DMS53 (cell line): ENCODE results near the gene KCNH8.
"Not testable (repeated sequence)": the region's sequence is repeated elsewhere in the genome, so short reads cannot be mapped to it uniquely, and the experiment has no call there.

ENCODE experiments used
- DNase-seq: peaks from one replicate; lab custom pipeline; 2025; lab: John Stamatoyannopoulos, UW

Gene KCNH8

DNA sequence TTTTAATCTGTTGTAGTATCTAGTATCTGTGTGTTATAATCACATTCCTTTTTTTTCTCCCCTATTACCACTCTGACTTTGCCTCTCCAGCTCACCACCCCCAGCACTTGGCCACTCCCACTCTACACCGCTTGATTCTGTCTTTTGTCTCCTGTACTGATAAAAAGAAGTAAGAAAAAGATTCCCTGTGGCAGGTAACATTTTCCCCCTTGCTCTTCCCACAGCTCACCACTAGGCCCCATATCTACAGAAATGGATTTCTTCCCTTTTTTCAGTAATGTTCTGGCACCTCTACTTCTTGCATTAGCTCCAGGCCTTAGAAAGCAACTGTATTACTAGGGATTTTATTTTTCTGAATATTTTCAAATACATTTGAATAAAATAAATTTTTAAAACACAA lies 25.6 kb downstream of the KCNH8 start:
- no peak for DNase-seq

DNA sequence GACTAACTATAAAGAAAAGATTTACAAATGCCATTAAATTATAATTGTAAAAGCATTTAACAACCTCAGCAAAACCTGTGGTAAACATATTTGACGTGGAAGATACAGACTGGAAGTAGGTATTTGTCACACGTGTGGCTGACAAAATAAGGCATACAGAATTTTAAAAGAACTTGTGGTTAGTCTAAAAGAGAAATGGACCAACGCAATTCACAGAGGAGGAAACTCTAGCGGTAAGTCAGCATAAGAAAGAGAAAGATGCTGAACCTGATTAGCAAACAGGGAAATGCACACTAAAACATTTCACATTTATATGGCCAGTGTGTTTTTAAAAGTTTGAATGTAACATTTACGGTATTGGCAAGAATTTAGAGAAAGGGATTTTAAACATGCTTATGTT lies 35.3 kb downstream of the KCNH8 start:
- no peak for DNase-seq

DNA sequence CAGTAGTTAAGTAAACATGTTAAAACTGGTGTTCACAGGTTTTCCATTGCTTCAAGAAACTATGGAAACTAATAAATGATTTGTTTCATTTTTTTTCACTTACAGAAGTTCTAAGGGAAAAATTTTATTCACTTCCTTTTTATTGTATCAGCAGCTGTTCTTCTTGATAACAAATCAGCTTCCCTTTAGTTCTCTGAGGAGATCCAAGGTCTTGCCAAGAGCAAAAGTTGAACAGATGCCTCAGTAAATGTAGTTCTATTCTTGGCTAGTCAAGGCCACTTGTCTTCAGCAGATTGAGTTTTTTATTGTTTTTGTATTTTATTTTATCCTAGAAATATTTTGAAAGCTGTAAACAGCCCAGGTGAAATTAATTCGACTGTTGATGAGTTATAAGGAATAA lies 41.8 kb downstream of the KCNH8 start:
- peak; percentile 0 for DNase-seq

DNA sequence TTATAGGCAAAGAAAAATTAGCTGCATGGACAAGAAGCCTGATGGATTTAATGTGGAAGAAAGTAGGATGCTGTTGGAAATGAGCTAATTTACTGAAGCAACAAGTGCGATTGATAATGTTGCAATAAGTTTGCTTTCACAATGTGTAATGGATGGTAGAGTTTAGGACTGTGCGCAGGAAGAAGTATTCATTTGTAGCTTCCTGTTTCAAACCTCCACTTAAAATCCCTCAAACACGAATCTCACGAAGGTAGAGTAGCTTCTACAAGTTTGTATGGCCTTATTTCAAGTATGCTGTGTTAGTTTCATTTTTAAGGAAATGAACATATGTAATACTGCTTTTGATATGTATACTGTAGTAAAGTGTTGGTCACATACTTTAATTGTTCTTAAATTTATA lies 42.3 kb downstream of the KCNH8 start:
- DNase-seq: peak; percentile 8

DNA sequence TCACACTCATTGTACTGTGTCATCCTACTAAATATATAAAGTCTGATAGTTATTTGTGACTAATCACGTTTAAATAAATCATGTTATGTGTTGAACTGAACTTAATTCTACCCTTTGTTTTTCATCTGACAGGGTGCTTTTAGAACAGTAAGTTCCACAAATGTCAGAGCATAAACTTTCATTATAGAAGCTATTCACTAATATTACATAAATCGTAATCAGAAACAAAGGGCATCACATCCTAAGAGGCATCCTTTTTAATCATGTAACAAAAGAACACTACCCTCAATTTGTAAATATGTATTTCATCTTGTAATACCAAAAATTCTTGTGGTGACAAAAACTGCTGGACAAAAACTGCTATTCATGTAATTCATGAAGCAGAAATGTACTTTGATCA lies 50.8 kb downstream of the KCNH8 start:
- no peak for DNase-seq

DNA sequence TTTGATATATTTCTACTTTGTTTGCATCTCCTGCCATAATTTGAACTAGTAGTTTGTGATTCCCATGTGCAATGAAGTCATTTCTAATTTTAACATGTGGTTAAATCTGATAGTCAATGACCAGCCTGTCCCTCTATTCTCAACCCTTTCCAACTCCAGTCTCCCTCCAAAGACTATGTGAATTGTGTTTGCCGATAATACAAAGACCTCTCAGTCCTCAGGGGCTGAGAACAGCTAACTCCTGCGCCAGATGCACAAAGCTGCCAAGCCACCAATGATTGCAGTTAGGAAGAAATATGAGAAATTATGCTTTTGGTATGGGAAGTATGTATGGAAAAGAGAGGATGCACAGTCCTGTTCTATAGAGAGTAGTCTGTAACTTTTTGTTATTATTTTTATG lies 54.0 kb downstream of the KCNH8 start:
- no peak for DNase-seq

DNA sequence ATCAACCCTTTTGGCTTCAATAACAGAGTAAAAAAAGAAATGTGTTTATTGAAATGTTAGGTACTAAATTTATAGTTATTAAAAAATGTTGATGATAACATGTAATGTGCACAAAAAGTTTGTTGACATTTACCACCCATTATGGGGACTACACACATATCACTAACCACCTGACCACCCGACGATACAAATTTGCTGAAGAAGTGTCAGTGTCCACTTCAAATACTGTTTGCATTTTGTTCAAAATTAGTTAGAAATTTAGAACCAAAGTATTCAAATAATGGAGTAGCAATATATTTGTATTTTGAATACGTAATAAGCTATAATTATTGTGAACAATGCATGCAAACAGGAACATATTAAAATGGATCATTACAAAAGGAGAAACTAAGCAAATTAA lies 54.4 kb downstream of the KCNH8 start:
- no peak for DNase-seq

DNA sequence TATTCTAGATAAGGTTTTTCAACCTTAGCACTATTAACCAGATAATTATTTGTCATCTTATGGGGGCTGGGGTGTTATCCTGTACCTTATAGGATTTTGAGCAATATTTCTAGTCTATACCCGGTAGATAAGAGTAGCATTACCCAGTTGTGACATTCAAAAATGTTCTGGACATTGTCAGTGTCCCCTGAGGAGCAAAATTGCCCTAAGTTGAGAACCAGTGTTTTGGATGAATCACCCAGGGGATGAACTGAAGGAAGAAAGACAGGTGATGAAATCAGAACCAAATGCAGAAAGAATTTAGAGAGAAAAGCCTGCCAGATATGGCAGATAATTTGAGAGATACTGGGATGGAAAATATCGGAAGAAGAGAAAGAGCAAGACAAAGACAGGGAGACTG lies 58.2 kb downstream of the KCNH8 start:
- no peak for DNase-seq

DNA sequence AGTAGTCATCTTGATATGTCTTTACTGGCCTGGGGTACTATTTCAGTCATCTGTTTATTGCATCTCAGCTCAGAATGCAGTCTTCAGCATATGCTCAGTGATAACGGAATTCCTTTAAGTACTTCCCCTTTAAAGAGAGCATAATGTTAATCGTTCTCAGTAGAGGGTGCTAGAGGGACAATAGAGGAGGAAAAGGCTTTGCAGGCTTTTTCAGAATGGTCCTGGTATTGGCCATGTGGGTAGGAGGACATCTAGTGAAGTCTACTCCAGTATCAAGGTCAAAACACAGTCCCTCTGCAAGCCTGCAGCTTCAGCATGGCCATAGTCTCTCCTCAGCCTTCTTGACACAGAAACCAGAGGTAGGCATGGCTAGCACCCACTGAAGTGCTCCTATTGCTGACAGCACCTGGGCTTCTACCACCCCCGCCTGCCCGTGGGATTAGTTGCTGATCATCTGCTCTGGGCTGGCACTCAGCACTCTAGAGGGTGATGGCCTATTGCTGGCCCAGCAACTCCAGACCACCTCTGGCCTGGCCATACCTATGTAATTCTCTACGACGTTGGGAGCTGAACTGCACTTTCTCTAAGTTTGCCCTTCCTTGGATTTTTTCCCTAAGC lies 65.4 kb downstream of the KCNH8 start:
- DNase-seq: peak; percentile 28

DNA sequence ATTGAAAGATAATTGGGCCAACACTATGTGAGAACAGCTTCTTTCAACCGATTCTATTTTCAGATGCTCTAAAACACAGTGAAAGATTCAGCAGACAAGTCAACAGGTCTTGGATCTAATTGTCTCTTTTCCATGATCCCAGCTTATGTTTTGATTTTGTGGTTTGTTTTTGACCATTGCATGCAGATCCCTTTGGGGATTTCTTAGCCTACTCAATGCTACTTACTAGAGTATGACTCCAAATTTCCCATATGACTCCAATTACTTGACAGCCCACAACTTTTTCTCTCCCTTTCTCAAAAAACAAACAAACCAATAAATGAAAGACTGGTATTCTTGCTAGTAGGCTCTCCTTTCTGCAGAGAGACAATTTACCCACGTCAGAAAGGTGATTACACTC lies 67.1 kb downstream of the KCNH8 start:
- DNase-seq: no peak

DNA sequence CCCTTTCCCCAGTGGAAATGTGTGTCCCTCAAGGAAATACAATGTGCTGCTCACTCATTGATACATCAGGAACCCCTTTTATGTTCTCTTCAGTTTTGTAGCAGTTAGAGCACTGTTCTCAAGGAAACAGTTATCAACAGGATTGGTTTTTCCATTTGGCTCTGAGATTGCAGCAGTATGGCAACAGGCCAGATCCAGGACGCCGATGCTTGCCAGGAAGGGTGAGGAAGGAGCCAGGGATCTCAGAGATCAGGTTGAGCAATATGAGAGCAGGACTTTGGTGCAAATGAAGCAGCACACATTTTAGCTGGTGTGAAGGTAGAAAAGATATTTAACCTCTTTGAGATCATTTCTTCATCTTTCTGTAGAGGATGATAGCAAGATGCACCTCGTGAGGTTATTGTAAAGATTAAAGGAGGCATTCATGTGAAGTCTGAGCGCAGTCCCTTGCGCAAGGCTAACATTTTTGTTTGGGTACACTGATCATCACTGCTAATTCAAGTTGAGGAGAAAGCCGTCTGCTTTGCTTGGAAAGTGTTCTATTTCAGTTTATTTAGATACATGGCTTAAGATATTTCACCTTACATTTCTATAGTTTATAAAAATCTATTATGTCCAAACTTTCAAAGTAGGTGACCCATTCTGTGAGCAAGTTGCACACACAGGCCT lies 68.5 kb downstream of the KCNH8 start:
- no peak for DNase-seq

DNA sequence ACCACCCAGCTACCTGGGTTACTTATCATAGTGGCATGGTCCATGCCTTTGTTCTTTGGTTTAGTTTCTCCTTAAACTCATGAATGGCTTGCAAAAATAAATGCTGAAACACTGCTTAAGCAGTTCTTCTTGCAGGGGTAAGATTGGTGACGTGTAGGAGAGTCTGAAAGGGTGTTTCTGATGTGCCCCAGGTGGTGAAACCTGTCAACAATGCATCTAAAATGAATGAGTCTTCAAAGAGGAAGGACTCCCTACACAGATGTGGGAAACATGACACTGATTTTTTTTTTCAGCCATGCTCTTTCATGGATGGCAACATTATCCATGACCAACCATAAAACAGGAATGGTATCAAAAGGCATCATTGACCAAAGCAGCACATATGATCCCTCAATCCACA lies 72.0 kb downstream of the KCNH8 start:
- no peak for DNase-seq

DNA sequence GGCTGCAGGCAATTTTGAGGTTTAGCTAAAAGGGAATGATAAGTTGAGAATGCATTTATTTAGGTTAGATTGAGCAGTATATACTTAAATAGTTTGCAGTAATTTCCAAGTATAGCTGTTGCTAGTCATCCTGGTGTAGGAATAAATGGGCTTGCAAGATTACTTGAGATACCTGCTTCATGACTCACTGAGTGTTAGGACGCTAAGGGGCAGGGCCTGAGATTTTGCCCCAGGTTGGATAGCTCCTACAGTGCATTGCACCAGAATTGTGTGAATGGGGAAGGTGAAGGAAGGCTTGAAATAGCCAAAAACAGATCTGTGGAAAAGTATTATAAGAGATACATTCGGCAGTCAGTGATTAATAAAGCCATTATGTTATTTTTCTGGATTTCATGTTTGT lies 72.8 kb downstream of the KCNH8 start:
- DNase-seq: no peak

DNA sequence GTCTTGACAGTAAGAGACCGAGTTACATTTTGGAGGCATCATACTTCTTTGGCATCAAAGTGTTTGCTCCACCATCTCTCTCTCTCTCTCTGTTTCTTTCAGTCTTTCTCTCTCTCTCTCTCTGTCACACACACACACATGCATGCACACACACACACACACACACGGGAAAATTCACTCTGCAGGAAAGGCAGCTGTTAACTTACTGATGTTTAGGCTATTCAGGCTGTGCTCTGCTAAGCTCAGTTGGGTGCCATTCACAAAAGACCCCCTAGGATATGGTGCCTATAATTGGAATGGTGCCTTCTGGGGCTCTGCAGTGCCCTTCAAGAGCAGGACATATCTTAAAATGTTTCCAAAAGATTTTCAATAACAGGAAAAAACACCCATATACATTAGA lies 78.2 kb downstream of the KCNH8 start:
- DNase-seq: no peak

DNA sequence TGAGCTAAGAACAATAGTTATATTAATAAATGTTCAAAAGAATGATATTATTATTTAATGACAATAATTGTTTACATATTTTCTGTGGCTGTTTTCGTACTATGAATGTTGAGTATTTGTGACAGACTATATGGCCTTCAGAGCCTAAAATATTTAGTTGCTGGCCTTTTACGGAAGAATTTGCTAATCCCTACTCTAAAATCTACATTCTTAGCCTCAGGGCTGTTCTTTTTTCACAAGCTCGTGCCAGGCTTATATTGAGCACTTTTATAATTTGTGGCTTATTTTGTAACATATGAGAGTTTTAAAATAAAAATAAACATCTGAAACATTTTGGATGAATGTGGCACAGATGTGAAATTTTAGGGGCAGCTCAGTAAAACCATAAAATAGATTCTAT lies 79.9 kb downstream of the KCNH8 start:
- DNase-seq: no peak

DNA sequence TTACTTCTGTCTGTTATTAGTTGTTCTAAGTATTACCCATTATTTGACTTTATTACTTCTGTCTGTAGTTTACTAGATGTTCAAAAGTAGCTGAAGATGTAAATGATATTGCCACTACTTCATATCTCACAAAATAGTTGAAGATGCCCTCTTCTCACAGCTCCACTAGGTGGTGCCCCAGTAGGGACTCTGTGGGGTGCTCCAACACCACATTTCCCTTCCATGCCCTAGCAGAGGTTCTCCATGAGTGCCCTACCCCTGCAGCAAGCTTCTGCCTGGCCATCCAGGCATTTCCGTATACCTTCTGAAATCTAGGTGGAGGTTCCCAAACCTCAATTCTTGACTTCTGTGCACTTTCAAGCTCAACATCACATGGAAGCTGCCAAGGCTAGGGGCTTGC lies 80.8 kb downstream of the KCNH8 start:
- peak; percentile 2 for DNase-seq

DNA sequence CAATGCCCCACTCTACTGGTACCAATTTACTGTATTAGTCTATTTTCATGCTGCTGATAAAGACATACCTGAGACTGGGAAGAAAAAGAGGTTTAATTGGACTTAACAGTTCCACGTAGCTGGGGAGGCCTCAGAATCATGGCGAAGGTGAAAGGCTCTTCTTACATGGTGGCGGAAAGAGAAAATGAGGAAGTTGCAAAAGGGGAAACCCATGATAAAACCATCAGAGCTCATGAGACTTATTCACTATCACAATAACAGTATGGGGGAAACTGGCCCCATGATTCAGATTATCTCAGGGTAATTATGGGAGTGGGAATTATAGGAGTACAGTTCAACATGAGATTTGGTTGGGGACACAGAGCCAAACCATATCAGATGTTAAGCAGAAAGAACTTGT lies 81.6 kb downstream of the KCNH8 start:
- not testable (repeated sequence) for DNase-seq

DNA sequence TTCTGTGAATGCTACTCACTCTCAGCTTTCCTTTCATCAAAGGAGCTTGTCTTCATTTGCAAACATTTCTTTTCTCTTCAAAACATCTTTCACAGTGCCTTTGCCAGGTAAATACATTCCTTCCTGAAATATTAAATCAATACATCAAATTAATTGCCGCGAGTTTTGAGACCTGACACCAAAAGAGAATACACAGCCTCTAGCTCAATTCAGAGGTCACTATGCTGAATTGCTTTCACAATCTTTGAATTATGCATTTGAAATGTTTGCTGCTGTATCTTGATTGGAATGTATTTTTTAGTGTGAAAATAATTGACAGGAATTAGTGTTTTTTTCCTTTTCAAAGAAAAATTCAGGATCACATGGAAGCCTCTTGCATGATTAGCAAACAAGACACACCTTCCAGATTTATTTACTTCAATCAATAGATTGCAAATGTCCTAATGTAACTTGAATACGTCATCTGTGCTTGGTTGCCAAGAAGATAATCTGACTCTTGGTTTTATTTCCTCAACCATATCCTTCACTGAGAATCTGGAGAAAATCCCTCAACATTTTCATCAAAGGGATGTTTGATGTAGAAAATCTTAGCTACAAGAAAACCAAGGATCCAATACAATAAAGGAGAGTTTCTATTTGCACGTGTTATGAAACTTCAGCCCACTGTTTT lies 83.6 kb downstream of the KCNH8 start:
- no peak for DNase-seq

DNA sequence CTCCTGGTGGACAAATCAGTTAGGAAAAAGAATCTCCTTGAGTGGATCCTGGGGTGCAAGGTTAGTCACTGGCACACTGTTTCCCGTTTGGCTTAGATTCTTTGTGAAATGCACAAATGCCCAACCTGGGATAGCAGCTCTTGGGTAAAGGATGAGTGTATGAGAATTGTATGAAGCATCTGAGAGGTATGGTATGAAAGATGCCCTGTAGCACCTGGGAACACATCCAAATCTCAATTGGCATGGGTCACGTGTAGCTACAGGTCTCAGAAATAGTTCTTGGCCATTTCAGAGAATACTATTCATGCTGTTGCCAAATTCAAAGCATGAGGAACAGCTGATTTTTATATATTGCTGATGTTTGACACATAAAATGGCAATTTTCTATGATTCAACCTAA lies 84.3 kb downstream of the KCNH8 start:
- no peak for DNase-seq

DNA sequence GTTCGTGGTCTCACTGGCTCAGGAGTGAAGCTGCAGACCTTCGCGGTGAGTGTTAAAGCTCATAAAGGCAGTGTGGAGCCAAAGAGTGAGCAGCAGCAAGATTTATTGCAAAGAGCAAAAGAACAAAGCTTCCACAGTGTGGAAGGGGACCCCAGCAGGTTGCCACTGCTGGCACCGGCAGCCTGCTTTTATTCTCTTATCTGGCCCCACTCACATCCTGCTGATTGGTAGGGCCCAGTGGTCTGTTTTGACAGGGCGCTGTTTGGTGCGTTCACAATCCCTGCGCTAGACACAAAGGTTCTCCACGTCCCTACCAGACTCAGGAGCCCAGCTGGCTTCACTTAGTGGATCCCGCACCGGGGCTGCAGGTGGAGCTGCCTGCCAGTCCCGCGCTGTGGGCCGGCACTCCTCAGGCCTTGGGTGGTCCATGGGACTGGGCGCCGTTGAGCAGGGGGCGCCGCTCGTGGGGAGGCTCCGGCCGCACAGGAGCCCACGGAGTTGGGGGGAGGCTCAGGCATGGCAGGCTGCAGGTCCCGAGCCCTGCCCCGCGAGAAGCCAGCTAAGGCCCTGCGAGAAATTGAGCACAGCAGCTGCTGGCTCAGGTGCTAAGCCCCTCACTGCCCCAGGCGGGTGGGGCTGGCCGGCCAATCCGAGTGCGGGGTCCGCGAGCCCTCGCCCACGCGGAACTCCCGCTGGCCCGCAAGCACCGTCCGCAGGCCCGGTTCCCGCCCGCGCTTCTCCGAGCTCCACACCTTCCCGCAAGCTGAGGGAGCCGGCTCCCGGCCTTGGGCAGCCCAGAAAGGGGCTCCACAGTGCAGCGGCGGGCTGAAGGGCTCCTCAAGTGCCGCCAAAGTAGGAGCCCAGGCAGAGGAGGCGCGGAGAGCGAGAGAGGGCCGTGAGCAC lies 85.8 kb downstream of the KCNH8 start:
- not testable (repeated sequence) for DNase-seq

DNA sequence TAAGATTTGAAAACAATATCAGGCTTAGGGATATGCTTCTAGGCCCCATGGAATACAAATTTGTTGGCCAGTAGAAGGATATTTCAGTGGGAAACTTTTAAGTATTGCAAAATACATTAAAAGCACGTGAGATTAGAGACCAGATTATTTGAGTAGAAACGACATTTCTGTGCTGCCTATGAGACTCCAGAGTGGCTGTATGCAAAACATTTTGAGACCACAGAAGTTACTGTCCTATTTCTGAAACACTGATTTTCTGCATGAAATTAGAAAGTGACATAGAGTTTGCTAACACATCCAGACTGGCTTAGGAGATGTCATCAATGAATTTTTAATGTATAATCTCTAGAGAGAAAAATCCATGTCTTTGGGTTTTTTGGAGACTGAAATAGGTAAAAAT lies 99.8 kb downstream of the KCNH8 start:
- DNase-seq: no peak

DNA sequence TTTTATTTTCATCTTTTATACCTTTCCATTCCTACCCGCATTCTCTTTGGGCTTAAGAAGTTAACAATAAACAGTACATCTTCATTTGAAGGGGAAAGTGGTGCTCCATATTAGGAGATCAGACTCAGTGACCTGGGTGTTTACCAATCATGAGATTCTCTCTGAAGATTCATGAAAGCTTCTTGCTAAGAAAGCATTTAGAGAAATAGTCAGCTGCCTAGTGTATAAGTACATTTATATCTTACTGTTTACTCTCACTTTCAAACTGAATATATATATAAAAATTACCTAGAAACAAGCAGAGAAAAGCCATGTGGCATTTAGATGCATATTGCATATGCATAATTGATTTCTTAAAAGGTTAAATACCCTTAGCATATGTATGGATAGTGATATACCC lies 100.5 kb downstream of the KCNH8 start:
- no peak for DNase-seq
